K562 (cell line): ENCODE measurements around the gene FBXO10. TPM values are rescaled to one million over a fixed set of nuclear protein-coding genes. Genes with fewer than 3 reads are reported as not detected.
A peak's percentile ranks its signal among the peaks of the same experiment; 100 is the strongest.
"Not testable (repeated sequence)": the region's sequence is repeated elsewhere in the genome, so short reads cannot be mapped to it uniquely, and the experiment has no call there.

Experiments
- ATAC-seq: fragments of 200-7000 bp; cut with Tn5 transposase; 3 replicates; pipeline ENCODE4 v1.9.1; 2020; ENCODE audit warnings: moderate library complexity
- BruUV-seq: library from RNA; stranded (reverse); fragments of 400-500 nt; replicated peaks from 2 replicates; lab custom pipeline; 2021; lab: Mats Ljungman, UMichigan
- CTCF ChIA-PET: fragments of 300-600 bp; formaldehyde crosslinking; extraction: SDS; loops from one replicate; lab custom pipeline; 2021; ENCODE audit warnings: low intra/inter-chr PET ratio; lab: Yijun Ruan, JAX
- POLR2A ChIA-PET: fragments of 300-600, 350-650 bp; sonication (Branson Sonifier 250); formaldehyde crosslinking; extraction: SDS; loops from one replicate; lab custom pipeline; 2021; ENCODE audit warnings: antibody characterized with exemption, inconsistent platforms; lab: Yijun Ruan, JAX
- DNase-seq, 4 experiments: peaks; one replicate each; pipeline versions ENCODE4 v3.0.0 to v3.0.0-alpha.2; 2011 to 2018; ENCODE audit warnings: low spot score in 3 of 4, mixed read lengths in 3 of 4; ENCODE audit errors: extremely low read depth in 1 of 4
- FAIRE-seq: peaks from 2 replicates; lab custom pipeline; 2011; peaks lifted over from hg19 to GRCh38; lab: Jason Lieb, UNC
- H2AFZ ChIP-seq: 2 replicates; pipeline ENCODE4 v1.6.0; 2011; ENCODE audit warnings: low read depth, low read length, control low read depth, inconsistent platforms
- H3K27ac ChIP-seq: fragments of 200-600 bp; 3 replicates; pipeline ENCODE4 v1.8.0; 2011; ENCODE audit warnings: low read depth, mild to moderate bottlenecking, control low read depth, inconsistent platforms, low read length, moderate library complexity, mixed read lengths; ENCODE audit errors: extremely low read depth
- H3K27me3 ChIP-seq, 2 experiments: fragments of 300-600 bp in 1 of 2; 2 replicates in 1 of 2; 3 replicates in 1 of 2; pipeline versions ENCODE4 v1.6.0 to v1.8.0; 2011; ENCODE audit warnings: inconsistent platforms in 2 of 2, low read length in 2 of 2, mild to moderate bottlenecking in 1 of 2, mixed read lengths in 1 of 2, moderate library complexity in 1 of 2; ENCODE audit not compliant: control insufficient read depth in 2 of 2, insufficient read depth in 2 of 2
- H3K36me3 ChIP-seq: fragments of 300-600 bp; 3 replicates; pipeline ENCODE4 v1.8.0; 2011; ENCODE audit warnings: mild to moderate bottlenecking, low read length, inconsistent platforms; ENCODE audit not compliant: control insufficient read depth, insufficient read depth
- H3K4me1 ChIP-seq, 2 experiments: fragments of 200-600 bp in 1 of 2; replicated peaks in 1 of 2; 2 replicates in 1 of 2; 3 replicates in 1 of 2; pipeline versions ENCODE4 v1.5.1 to v1.8.0; 2011; ENCODE audit warnings: inconsistent platforms in 2 of 2, low read length in 2 of 2, mild to moderate bottlenecking in 1 of 2, mixed read lengths in 1 of 2, moderate library complexity in 1 of 2; ENCODE audit not compliant: control insufficient read depth in 2 of 2, insufficient read depth in 2 of 2
- H3K4me2 ChIP-seq: 2 replicates; pipeline ENCODE4 v1.6.1; 2011; ENCODE audit warnings: low read length, control low read depth, inconsistent platforms, mixed read lengths; ENCODE audit not compliant: insufficient read depth
- H3K4me3 ChIP-seq: fragments of 200-600 bp; sonication (generic), shearing (Covaris generic); 2 replicates; pipeline ENCODE4 v1.5.1; 2016; ENCODE audit warnings: control low read depth, inconsistent platforms
- H3K79me2 ChIP-seq: fragments of 200-600 bp; 3 replicates; pipeline ENCODE4 v1.8.0; 2011; ENCODE audit warnings: low read length, inconsistent platforms; ENCODE audit not compliant: control insufficient read depth, insufficient read depth
- H3K9ac ChIP-seq, 2 experiments: 2 replicates each; pipeline versions ENCODE4 v1.6.0 to v1.6.1; 2011; ENCODE audit warnings: low read depth in 2 of 2, low read length in 2 of 2, control low read depth in 1 of 2, inconsistent platforms in 1 of 2, mild to moderate bottlenecking in 1 of 2, mixed read lengths in 1 of 2; ENCODE audit not compliant: insufficient read depth in 1 of 2
- H3K9me1 ChIP-seq: one replicate; pipeline ENCODE4 v1.6.0; 2011; ENCODE audit warnings: inconsistent platforms, mild to moderate bottlenecking, low read length, moderate library complexity; ENCODE audit not compliant: control insufficient read depth, insufficient read depth
- H3K9me3 ChIP-seq: replicated peaks from 2 replicates; pipeline ENCODE4 v1.5.1; 2011; ENCODE audit warnings: low read depth, low read length, inconsistent platforms; ENCODE audit not compliant: control insufficient read depth, insufficient read depth
- H4K20me1 ChIP-seq: replicated peaks from 2 replicates; pipeline ENCODE4 v1.6.1; 2011; ENCODE audit warnings: low read length, inconsistent platforms, mixed read lengths; ENCODE audit not compliant: control insufficient read depth, insufficient read depth
- BCOR ChIP-seq: fragments of 450-650 bp; IDR thresholded peaks from 2 replicates; pipeline ENCODE4 v1.6.1; 2016
- BRD9 ChIP-seq: fragments of 450-650 bp; IDR thresholded peaks from 2 replicates; pipeline ENCODE4 v1.6.1; 2018; ENCODE audit warnings: low read depth; ENCODE audit not compliant: partially characterized antibody
- CEBPB ChIP-seq: fragments of 450-650 bp; IDR thresholded peaks from 2 replicates; pipeline ENCODE4 v1.6.1; 2016; ENCODE audit warnings: missing genetic modification characterization, missing compliant biosample characterization
- FOSL1 ChIP-seq: fragments of 200-800 bp; sonication (Bioruptor generic); conservative IDR thresholded peaks from 2 replicates; pipeline ENCODE4 v1.6.1; 2016; ENCODE audit warnings: missing genetic modification characterization, missing compliant biosample characterization
- JUND ChIP-seq, 2 experiments: IDR thresholded peaks; 2 replicates in 1 of 2; 3 replicates in 1 of 2; pipeline ENCODE4 v1.6.1; 2011; ENCODE audit warnings: borderline replicate concordance in 2 of 2, low read depth in 2 of 2, low read length in 2 of 2, improper control_type of control experiment in 1 of 2, missing biosample characterization in 1 of 2, missing genetic modification characterization in 1 of 2, missing genetic modification reagents in 1 of 2
- L3MBTL2 ChIP-seq: fragments of 450-650 bp; IDR thresholded peaks from 2 replicates; pipeline ENCODE4 v1.6.1; 2016; ENCODE audit warnings: mild to moderate bottlenecking, moderate library complexity
- NCOR1 ChIP-seq: fragments of 450-650 bp; IDR thresholded peaks from 2 replicates; pipeline ENCODE4 v1.6.1; 2016; ENCODE audit warnings: mild to moderate bottlenecking, moderate library complexity
- NFYB ChIP-seq: IDR thresholded peaks from 2 replicates; pipeline ENCODE4 v1.6.1; 2011; ENCODE audit warnings: mild to moderate bottlenecking, moderate library complexity; ENCODE audit not compliant: insufficient read length; ENCODE audit errors: extremely low read depth
- POLR3A ChIP-seq: IDR thresholded peaks from 2 replicates; pipeline ENCODE4 v1.6.1; 2011; ENCODE audit warnings: borderline replicate concordance, mild to moderate bottlenecking, moderate library complexity; ENCODE audit not compliant: insufficient read length, insufficient read depth; ENCODE audit errors: extremely low read depth
- SMARCA4 ChIP-seq: fragments of 450-650 bp; IDR thresholded peaks from 2 replicates; pipeline ENCODE4 v1.6.1; 2016
- SMARCA5 ChIP-seq: fragments of 450-650 bp; IDR thresholded peaks from 2 replicates; pipeline ENCODE4 v1.6.1; 2016
- SMARCC2 ChIP-seq: fragments of 450-650 bp; IDR thresholded peaks from 2 replicates; pipeline ENCODE4 v1.6.1; 2017; ENCODE audit warnings: antibody characterized with exemption, moderate library complexity, mild to moderate bottlenecking, low read depth
- TBP ChIP-seq: optimal IDR thresholded peaks from 2 replicates; pipeline ENCODE3; 2011; ENCODE audit warnings: low read depth, low read length, improper control_type of control experiment
- TEAD4 ChIP-seq, 2 experiments: sonication (generic) in 1 of 2; formaldehyde crosslinking in 1 of 2; IDR thresholded peaks; 2 replicates each; pipeline versions ENCODE4 v1.6.1 to v1.8.0; 2012 to 2022; ENCODE audit warnings: borderline replicate concordance in 1 of 2, inconsistent platforms in 1 of 2, low read length in 1 of 2, mild to moderate bottlenecking in 1 of 2, missing genetic modification reagents in 1 of 2
- WGBS: fragments of 100-300 bp; shearing (Covaris generic); methylation state at CpG from one replicate; pipeline ENCODE4 v1.1.6; 2016; ENCODE audit warnings: low coverage, mixed read lengths; ENCODE audit not compliant: insufficient coverage; ENCODE audit errors: missing lambda C conversion rate; 5-methylcytosine and 5-hydroxymethylcytosine counted together
- in situ Hi-C: fragments of 300-500 bp; cut with MboI; formaldehyde crosslinking; loops from 4 replicates; pipeline ENCODE4 v1.15.0; 2018; ENCODE audit warnings: inconsistent platforms, mixed read lengths
- intact Hi-C: fragments of 100-400 bp; cut with micrococcal nuclease; formaldehyde crosslinking; loops from 2 replicates; pipeline ENCODE4 v1.14.2; 2022
- polyA plus RNA-seq, 8 experiments: library from polyadenylated mRNA; depleted of rRNA in 4 of 8; stranded (reverse) in 5 of 8; unstranded in 3 of 8; fragments of >200 nt; fragmentation: Nextera tagmentation in 2 of 8; fragmentation: Illumina TruSeq in 1 of 8; extraction: Ambion mirVana in 2 of 8; extraction: Trizol in 1 of 8; gene quantifications; 2 replicates each; pipeline versions ENCODE4 v1.2.1 to v1.2.3, GENCODE V29; 2011 to 2014; ENCODE audit warnings: inconsistent platforms in 1 of 8, missing spikeins in 1 of 8
- total RNA-seq, 7 experiments: library from RNA; depleted of rRNA in 6 of 7; stranded (reverse); fragments of >200 nt in 6 of 7; fragmentation: Illumina TruSeq in 2 of 7; extraction: Trizol in 2 of 7; gene quantifications; 2 replicates each; pipeline versions ENCODE4 v1.2.1 to v1.2.3, GENCODE V29; 2011 to 2021; ENCODE audit warnings: low replicate concordance in 1 of 7
- TF ChIP-seq, protein P1 (sequence below): sonication (generic); formaldehyde crosslinking; IDR thresholded peaks from 2 replicates; pipeline ENCODE4 v1.9.0; 2022; ENCODE audit warnings: mild to moderate bottlenecking, missing genetic modification reagents

The FBXO10 gene
- total and polyA plus RNA-seq, 9 of the 15 experiments (the other 6 are each of a cell fraction or from before 2014, with no cell fraction given), result 0.84 to 9.9 (median 6.0) TPM

DNA sequence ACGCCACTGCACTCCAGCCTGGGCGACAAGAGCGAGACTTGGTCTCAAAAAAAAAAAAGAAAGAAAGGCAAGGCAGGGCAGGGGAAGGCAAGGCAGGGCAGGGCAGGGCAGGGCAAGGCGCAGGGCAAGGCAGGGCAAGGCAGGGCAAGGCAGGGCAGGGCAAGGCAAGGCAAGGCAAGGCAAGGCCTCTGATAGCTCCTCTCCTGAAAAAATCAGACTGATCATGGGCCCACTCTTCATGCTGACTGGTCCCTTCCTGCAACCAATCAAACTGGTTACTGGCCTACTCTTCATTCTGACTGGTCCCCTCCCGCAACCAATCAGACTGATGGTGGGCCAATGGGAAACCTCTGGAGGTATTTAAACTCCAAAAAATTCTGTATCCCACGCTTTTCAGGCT is 107.6 kb downstream of the FBXO10 start:
- H3K4me3 ChIP-seq, result no peak overlapping the region
- no peak for DNase-seq
- POLR2A ChIA-PET, result interaction anchor here (0.6 to 1.5 kb wide), 3 partner anchors 17 to 812 kb away, joined by 3 read pairs; no protein-coding TSS in a partner anchor

DNA sequence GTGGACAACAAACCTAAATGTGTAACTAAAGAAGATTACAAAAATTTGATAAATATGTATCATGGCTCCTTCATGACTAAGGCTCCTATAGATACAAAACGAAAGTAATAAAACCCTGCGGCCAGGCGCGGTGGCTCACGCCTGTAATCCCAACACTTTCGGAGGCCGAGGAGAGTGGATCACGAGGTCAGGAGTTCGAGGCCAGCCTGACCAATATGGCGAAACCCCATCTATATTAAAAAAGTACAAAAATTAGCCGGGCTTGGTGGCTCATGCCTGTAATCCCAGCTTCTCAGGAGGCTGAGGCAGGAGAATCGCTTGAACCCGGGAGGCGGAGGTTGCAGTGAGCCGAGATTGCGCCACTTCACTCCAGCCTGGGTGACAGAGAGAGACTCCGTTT is 108.7 kb downstream of the FBXO10 start:
- H3K27me3 ChIP-seq; BruUV-seq; intact Hi-C loops; CTCF ChIA-PET; ATAC-seq; H3K9me1 ChIP-seq; in situ Hi-C loops; POLR2A ChIA-PET; H4K20me1 ChIP-seq; H3K36me3 ChIP-seq; H3K9me3 ChIP-seq; FAIRE-seq; TF ChIP-seq JUND (tag; IDR thresholded peaks at IDR 0.05; ENCODE audit: borderline replicate concordance, low read depth, low read length); TEAD4 (CRISPR knock-in tag; IDR thresholded peaks at IDR 0.05; ENCODE audit: borderline replicate concordance): not testable (repeated sequence)
- Histone ChIP-seq H3K4me3 (peak overlapping the region; percentile 65), H2AFZ (peak overlapping the region; percentile 99), H3K4me2 (peak overlapping the region; percentile 91), H3K9ac (peak overlapping the region; percentile 78 to 82), H3K27ac (peak overlapping the region; percentile 90; the same call in 1 of the 3 replicates), H3K79me2 (peaks cover 26% of the 10 kb centered on the region), H3K4me1 (peaks cover 18 to 24% of the 10 kb centered on the region in 2 experiments)
- WGBS, result 21% methylated on average over 17 of the region's 17 CpGs
- DNase-seq, result peak in 1 of 4 experiments; percentile 63
- 0 out of 2 replicates have a peak, but pooled peaks have one; percentile 38 for TF ChIP-seq SMARCA5
- peak; percentile 95 for TF ChIP-seq CEBPB (tag)
- peak; percentile 11; the same call in 1 of the 2 replicates for TF ChIP-seq JUND (IDR thresholded peaks at IDR 0.05; ENCODE audit: borderline replicate concordance, low read depth, low read length)
- TF ChIP-seq POLR3A, result peak; percentile 46
- TF ChIP-seq FOSL1, result 0 out of 2 replicates have a peak, but pooled peaks have one; percentile 8
- peak; percentile 32; the same call in 1 of the 2 replicates for TF ChIP-seq SMARCC2
- peak; percentile 66 for TF ChIP-seq TBP
- TF ChIP-seq BCOR, result peak; percentile 83
- TF ChIP-seq BRD9, result peak; percentile 30
- TF ChIP-seq L3MBTL2, result peak; percentile 54; the same call in 1 of the 2 replicates
- TF ChIP-seq TEAD4 (IDR thresholded peaks at IDR 0.05; ENCODE audit: low read length), result 0 out of 2 replicates have a peak, but pooled peaks have one; percentile 10
- TF ChIP-seq, protein P1, sequence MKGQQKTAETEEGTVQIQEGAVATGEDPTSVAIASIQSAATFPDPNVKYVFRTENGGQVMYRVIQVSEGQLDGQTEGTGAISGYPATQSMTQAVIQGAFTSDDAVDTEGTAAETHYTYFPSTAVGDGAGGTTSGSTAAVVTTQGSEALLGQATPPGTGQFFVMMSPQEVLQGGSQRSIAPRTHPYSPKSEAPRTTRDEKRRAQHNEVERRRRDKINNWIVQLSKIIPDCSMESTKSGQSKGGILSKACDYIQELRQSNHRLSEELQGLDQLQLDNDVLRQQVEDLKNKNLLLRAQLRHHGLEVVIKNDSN (CRISPR knock-in tag), result 0 out of 2 replicates have a peak, but pooled peaks have one; percentile 29
- TF ChIP-seq SMARCA4, result 0 out of 2 replicates have a peak, but pooled peaks have one; percentile 10

More for the DNA sequence above, 107.6 kb downstream of the FBXO10 start:
- 83% methylated on average over 2 of the region's 6 CpGs for WGBS
- FAIRE-seq, result no peak
- Histone ChIP-seq H3K9ac (no peak overlapping the region), H3K27ac (no peak overlapping the region), H3K4me1 (peaks cover 11 to 22% of the 10 kb centered on the region in 2 experiments), H3K79me2 (peaks cover 15% of the 10 kb centered on the region), H3K27me3 (no peaks in the 10 kb centered on the region), H2AFZ (no peak overlapping the region), H3K4me2 (no peak overlapping the region), H4K20me1 (no peaks in the 10 kb centered on the region), H3K9me3 (no peaks in the 10 kb centered on the region), H3K9me1 (no peaks in the 10 kb centered on the region), H3K36me3 (no peaks in the 10 kb centered on the region; the same call in 2 of the 3 replicates)
- ATAC-seq, result no peak
- intact Hi-C loops, result no loop called here
- BruUV-seq, result no TSS peak
- TF ChIP-seq NCOR1 (no peak), NFYB (peak; percentile 29)
- CTCF ChIA-PET, result no interaction called here
- in situ Hi-C loops, result no loop called here
